Measurements from ENCODE around the gene GABRA4.

GABRA4 gene

DNA sequence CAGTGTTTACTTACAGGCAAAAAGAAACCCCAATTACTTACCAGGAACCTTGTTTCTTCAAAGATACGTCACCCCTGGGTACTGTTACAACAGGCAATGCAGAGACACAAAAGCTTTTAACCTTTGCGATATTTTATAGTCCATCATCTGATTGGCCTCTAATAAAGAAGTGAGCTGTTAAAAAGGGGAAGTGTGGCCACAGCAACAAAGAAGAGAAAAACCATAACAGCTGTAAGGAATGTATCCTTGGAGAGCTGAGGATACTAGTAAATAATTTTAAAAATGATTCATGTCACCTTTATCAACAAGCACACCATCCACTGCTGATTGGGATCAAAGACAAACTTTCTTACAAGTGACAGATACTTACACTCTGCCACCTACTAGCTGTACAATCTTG is 14.1 kb downstream of the GABRA4 start:
- no peak for DNase-seq (ENCODE audit: low spot score)

DNA sequence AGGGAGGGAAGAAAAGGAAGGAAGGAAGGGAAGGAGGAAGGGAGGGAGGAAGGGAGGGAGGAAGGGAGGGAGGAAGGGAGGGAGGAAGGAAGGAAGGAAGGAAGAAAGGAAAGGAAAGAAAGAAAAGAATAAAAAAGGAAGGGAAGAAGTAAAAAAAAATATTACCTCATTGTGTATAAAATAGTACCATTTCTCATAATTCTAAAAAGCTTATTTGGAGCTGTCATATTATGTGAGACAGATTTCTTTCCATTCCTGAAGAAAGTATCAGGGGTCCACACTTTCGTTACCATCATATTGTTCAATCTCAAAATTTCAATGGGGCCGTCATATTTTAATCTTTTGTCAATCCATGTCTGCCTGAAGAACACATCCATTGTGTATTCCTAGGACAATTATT is 16.1 kb downstream of the GABRA4 start:
- DNase-seq (ENCODE audit: low spot score): no peak

DNA sequence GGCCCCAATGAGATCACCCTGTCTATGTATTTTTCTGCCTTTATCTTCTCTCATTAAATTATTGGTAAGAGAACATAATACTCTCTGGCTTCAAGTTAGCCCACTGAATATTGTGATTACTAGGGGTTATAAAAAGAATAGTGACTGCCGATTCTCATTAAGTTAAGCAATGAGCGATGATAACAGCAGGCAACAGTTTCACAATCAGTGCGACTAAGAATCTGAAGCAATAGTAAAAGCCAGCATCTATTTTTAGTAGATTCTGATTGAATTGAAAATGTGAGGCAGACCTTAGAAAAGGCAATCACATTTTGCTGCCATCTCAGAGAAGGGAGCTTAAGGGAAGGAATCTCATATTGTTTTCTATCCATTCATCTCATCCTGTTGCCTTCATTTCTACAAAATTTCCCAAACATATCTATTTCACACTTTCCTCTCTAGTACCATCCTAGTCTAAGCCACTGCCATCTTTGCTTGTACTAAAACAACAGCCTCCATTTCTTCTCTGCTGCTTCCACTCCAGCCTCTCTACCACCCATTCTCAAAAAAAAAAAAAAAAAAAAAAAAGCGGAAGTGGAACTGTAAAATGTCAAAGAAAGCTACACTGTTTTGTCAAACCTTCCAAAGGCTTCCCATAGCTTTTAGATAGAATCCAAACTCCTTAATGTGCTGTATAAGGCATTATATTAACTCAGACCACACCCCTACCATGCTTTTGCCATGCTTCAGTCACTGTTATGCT is 17.4 kb downstream of the GABRA4 start:
- DNase-seq (ENCODE audit: low spot score): no peak

DNA sequence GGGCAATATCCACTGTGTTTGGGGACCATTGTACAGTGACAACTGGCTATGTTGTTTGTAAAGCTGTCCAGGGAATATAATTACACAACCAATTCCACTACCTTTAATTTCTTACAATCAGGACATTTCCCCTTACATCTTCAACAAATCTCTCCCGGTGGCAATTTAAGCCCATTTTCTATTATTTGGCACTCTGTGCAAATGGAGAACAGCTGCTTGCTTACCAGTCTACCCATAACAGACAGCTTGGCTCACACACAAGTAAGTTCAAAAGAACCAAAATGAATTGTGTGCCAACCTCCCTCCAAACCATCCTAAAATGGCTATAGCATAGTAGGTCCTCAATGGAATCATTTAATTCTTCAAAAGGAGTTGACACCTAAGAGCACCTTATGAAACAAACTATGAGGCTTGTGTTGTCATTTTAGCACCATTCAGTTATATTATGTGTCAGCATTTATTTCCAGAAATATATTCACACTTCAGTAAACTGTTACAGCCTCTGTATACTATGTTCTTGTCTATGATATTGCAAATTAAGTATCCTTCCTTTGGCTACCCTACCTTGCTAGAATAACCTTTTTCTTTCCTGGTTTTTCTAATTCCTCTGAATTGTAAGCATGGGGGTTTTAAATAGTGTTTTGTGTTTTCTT is 18.4 kb downstream of the GABRA4 start:
- no peak for DNase-seq (ENCODE audit: low spot score)

GRCh38 chr4:46968847-46969246 is 24.5 kb downstream of the GABRA4 start:
- no peak for DNase-seq (ENCODE audit: low spot score)

GRCh38 chr4:46967631-46968030 is 25.8 kb downstream of the GABRA4 start:
- no peak for DNase-seq (ENCODE audit: low spot score)

- no peak for DNase-seq (ENCODE audit: low spot score)
These were observed 34.5 kb downstream of the GABRA4 start for GRCh38 chr4:46958742-46959488.

- no peak for DNase-seq (ENCODE audit: low spot score)
These were observed 36.9 kb downstream of the GABRA4 start for GRCh38 chr4:46956451-46956850.

- DNase-seq (ENCODE audit: low spot score): no peak
These were observed 37.8 kb downstream of the GABRA4 start for GRCh38 chr4:46955601-46956000.

DNA sequence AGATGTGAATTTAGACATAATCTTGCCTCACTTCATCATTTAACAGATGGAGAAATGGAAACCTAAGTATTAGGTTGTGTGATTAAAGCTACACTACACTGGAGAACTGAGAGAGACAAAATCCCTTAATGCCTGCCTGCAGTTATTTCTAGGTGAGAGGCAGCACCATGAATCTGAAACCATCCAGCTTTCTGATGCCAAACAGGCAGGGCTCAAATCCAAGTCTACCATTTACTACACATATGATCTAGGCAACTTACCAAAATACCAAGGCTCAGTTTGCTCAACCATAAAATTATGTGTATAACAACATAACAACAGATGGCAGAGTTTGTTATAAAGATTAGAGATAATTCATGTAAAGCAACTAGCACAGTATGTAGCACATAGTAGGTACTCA is 38.7 kb downstream of the GABRA4 start:
- DNase-seq (ENCODE audit: low spot score): no peak

- no peak for DNase-seq (ENCODE audit: low spot score)
These were observed 39.8 kb downstream of the GABRA4 start for GRCh38 chr4:46953564-46953963.

- DNase-seq (ENCODE audit: low spot score): no peak
These were observed 40.9 kb downstream of the GABRA4 start for GRCh38 chr4:46952451-46952850.

DNA sequence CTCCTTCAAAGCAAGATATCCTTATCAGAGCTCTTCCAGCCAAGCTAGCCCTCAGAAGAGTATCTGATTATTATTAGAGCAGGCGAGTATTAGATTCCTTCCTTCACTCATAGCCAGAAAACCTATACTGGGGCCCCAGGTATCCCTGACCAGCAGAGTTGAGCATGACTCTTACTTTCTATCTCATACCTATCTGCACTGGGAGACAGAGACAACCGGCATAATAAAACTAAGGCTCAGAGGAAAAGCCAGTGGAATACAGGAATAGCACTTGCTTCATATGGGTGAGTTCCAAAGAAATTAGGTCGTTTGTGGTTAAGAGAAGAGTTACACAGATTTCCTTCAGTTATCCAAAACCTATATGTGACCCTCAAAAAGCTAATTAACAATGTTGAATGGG is 42.6 kb downstream of the GABRA4 start:
- DNase-seq (ENCODE audit: low spot score): no peak

GRCh38 chr4:46949822-46950221 is 43.6 kb downstream of the GABRA4 start:
- no peak for DNase-seq (ENCODE audit: low spot score)

DNA sequence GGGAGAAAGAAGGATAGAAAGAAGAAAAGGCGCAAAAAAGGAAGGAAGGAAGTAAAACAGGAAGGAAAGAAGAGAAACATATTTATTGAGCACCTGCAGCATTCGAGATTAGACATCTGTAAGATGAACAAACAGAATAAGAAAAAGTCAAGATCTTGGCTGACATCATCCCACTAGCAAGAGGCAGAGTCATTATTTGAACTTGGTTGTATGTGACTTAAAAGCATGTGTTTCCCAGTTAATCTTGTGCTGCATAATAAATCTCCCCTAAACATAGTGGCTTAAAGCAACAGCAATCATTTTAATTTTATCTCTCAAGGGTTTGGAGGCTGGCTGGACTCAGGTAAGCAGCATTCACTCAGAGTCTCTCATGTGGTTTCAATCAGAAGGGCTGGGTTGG is 45.8 kb downstream of the GABRA4 start:
- no peak for DNase-seq (ENCODE audit: low spot score)

- no peak for DNase-seq (ENCODE audit: low spot score)
These were observed 46.4 kb downstream of the GABRA4 start for GRCh38 chr4:46946919-46947536.

- no peak for DNase-seq (ENCODE audit: low spot score)
These were observed 48.3 kb downstream of the GABRA4 start for GRCh38 chr4:46945062-46945461.

DNA sequence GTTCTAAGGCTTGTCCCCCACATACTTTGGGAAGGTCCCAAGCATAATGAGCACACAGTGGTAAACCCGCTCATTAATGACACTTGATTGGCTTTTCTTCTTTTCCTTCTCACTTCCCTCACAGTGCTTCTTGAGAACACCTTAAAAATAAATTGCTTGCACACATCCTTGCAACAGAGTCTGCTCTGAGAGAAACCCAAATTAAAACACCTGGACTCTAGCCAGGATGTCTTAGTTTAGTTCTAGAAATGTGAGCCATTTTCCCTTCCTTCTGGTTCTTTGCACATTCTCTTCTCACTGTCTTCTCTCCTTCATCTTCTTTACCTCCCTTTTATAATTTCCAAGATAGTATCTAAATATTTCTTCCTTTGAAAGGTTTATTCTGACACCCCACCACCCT is 49.0 kb downstream of the GABRA4 start:
- no peak for DNase-seq (ENCODE audit: low spot score)

DNA sequence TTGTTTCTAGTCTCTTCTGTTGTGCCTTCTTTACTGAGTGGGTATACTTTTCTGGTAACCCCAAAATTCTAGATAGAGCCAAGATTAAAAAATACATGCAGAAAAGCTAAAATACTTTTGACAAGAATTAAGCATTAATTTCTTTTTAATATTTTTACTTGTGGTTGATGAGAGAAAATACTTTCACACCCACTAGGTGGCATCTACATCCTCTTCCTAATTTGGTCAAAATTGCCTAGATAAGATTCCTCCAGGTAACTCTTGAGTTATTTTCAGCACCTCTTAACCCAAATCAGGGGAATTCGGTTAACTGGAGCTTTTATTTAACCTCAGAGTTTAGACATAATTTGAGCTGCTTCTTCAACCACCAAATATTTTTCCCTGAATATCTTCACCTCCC is 55.9 kb downstream of the GABRA4 start:
- DNase-seq (ENCODE audit: low spot score): no peak

- no peak for DNase-seq (ENCODE audit: low spot score)
These were observed 58.7 kb downstream of the GABRA4 start for GRCh38 chr4:46934726-46935125.

DNA sequence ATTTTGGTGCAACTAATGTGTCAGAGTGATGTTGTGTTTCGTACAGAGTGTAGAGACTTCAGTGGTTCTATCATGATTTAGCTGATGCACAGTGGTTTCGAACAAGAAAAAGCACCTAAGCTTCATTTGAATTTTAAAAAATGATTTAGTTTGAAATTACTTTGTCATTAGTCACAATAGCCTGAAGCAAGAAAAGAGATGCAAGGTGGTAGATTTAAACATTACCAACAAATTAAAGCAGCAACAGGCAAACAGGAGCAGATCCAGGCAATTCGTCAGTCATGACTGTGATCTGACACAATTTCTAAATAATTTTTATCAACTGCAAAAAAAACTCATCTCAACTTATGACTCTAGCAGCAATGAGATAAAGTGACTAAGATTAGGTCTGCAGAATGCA is 59.7 kb downstream of the GABRA4 start:
- no peak for DNase-seq (ENCODE audit: low spot score)

DNA sequence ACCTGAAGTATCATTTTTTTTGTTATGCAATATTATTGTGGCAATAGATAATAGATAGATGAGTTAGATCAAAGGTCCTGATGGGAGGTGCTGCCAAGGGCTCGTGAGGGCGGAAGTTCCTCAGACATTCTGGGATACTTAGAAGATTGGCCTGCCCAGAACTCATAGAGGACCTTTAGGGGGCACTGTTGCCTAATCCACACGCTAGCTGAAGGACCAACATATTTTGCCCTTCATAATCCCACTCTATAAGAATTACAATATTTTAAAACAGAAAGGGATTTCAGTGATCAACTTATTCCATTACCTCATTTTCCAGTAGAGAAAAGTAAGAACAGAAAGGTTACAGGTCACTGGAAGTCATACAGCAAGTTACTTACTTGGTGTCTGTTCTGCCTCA is 61.4 kb downstream of the GABRA4 start:
- DNase-seq (ENCODE audit: low spot score): no peak

DNA sequence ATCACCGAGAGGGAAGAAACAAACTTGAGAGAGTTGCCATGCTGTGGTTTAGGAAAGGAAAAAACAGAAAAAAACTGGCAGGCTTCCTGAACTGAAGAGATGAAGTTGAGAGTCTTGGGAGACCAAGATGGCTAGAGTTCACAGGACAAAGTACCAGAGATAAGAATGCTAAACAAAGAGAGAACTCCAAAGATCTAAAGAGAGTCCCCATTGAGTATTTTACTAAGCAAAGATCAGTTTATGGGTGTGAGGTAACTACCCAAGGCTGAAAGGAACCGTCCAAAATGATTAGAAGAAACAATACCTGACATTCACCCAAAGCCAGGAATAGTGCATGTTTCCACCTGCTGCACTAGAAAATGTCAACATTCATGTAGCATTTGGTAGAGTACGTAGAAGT is 62.5 kb downstream of the GABRA4 start:
- DNase-seq (ENCODE audit: low spot score): no peak
